GM21723 (cell line): ENCODE results near the gene WDFY2.

Experiments used
- ATAC-seq: cut with Tn5 transposase; IDR thresholded peaks from one replicate; pipeline ENCODE4 v1.9.1; 2021; ENCODE audit warnings: mild to moderate bottlenecking, moderate library complexity; ENCODE audit not compliant: unreplicated experiment

WDFY2 gene

DNA sequence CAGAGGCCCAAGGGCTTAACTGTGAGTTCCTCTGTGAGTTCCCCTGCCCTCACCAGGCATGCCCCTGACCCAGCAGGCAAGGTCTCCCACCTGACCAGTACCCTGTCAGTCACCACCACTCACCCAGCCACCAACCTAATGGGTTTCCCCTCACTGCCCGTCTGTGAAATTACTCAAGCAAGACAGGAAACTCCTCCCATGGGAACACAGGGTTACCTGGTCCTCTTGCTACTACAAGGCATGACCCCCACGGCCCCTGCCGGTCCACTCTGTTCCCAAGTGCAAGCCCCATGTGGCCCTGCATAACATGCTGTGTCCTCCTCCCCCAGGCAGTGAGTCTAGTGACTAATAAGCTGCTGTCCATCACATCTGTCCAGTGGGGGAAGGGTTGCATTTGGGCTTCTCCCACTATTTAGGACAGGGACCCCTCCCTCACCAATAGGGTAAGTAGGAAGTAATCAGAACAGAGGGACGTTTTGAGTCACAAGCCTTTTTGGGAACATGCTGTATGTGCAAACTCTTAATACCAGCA, 227.7 kb downstream of the WDFY2 start:
- no peak for ATAC-seq

GRCh38 chr13:51814071-51814470, 229.8 kb downstream of the WDFY2 start:
- no peak for ATAC-seq

DNA sequence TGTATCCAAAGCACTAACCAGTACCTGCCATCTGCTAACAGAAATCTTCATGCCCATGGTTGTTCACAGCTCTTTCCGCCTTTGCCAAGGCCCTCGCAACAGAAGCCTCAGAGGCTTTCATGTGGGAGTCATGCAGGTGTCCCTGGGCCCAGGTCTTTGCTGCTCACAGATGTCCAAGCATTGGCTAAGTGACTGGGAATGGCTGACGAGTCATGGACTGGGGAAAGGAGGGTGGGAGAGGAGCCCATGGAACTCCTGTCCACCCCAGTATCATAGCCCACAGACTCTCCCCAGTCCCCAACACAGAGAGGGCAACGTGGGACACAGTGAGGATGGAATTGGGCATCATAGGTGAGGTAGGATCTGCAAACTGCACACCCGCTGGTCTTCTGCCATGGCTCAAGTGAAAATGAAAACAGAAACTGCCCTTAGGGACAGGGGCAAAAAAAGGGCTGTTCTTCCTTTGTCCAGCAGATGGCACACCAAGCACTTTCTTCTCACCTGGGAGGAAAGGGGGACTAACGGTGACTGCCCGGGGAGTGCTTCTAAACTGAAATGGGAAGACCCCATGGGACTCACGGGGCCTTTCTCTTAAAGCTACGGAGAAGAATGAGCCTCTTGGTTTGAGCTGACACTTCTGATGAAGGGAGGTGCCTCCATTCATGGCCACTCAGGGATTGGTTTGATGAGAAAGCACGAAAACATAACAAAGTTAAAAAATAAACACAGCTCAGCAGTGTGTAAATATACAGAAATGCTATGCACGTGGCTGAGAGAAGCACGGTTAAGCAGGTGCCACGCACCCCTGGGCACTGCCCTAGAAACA, 230.8 kb downstream of the WDFY2 start:
- peak; percentile 76 for ATAC-seq

GRCh38 chr13:51815848-51816247, 231.6 kb downstream of the WDFY2 start:
- ATAC-seq: no peak

- ATAC-seq: no peak
Observed at GRCh38 chr13:51816604-51817249, 232.5 kb downstream of the WDFY2 start.
